HepG2 (cell line): ENCODE data around the gene VWCE. TPM values are rescaled to one million over a fixed set of nuclear protein-coding genes. Genes with fewer than 3 reads are reported as not detected.

ENCODE experiments used
- ARNTL ChIP-seq: sonication (generic); formaldehyde crosslinking; IDR thresholded peaks from 2 replicates; pipeline ENCODE4 v1.4.0; 2020; ENCODE audit warnings: mild to moderate bottlenecking, missing genetic modification reagents
- CBX2 ChIP-seq, 2 experiments: fragments of 200-600 bp in 1 of 2; sonication (generic); formaldehyde crosslinking in 1 of 2; IDR thresholded peaks; 2 replicates each; pipeline versions ENCODE4 v1.7.0 to v1.8.1; 2018 to 2022; ENCODE audit warnings: low read depth in 2 of 2, low read length in 1 of 2, mild to moderate bottlenecking in 1 of 2, missing genetic modification reagents in 1 of 2
- DNMT3B ChIP-seq: conservative IDR thresholded peaks from 2 replicates; pipeline ENCODE4 v1.6.1; 2016; ENCODE audit warnings: missing biosample characterization, control low read depth
- ESRRA ChIP-seq: sonication (generic); formaldehyde crosslinking; IDR thresholded peaks from 2 replicates; pipeline ENCODE4 v1.5.1; 2020; ENCODE audit warnings: mild to moderate bottlenecking, low read depth, missing genetic modification reagents
- FOXO1 ChIP-seq: sonication (generic); formaldehyde crosslinking; IDR thresholded peaks from 2 replicates; pipeline ENCODE4 v1.4.0; 2020; ENCODE audit warnings: missing genetic modification reagents
- LBX2 ChIP-seq: sonication (generic); formaldehyde crosslinking; IDR thresholded peaks from 2 replicates; pipeline ENCODE4 v1.5.0; 2020; ENCODE audit warnings: missing genetic modification reagents, mild to moderate bottlenecking, borderline replicate concordance
- MXD1 ChIP-seq: sonication (generic); formaldehyde crosslinking; IDR thresholded peaks from 2 replicates; pipeline ENCODE4 v1.4.0; 2020; ENCODE audit warnings: mild to moderate bottlenecking, missing genetic modification reagents
- RFXANK ChIP-seq: IDR thresholded peaks from 2 replicates; pipeline ENCODE4 v1.6.1; 2016
- RXRB ChIP-seq: IDR thresholded peaks from 2 replicates; pipeline ENCODE4 v1.6.1; 2016; ENCODE audit warnings: borderline replicate concordance, missing genetic modification reagents, missing compliant biosample characterization
- SIX4 ChIP-seq: sonication (generic); formaldehyde crosslinking; IDR thresholded peaks from 2 replicates; pipeline ENCODE4 v1.4.0; 2020; ENCODE audit warnings: missing genetic modification reagents
- SMARCE1 ChIP-seq: fragments of 450-650 bp; IDR thresholded peaks from 2 replicates; pipeline ENCODE4 v1.6.1; 2017; ENCODE audit warnings: borderline replicate concordance
- SPEN ChIP-seq: sonication (generic); formaldehyde crosslinking; IDR thresholded peaks from 2 replicates; pipeline ENCODE4 v1.5.1; 2020; ENCODE audit warnings: low read depth, mild to moderate bottlenecking, missing genetic modification reagents
- SRF ChIP-seq: IDR thresholded peaks from 2 replicates; pipeline ENCODE4 v1.6.1; 2011; ENCODE audit warnings: mild to moderate bottlenecking, low read depth, low read length, moderate library complexity
- TBX3 ChIP-seq: fragments of 450-650 bp; IDR thresholded peaks from 2 replicates; pipeline ENCODE4 v1.6.1; 2017; ENCODE audit warnings: antibody characterized with exemption, mild to moderate bottlenecking, inconsistent platforms, borderline replicate concordance
- ZFP62 ChIP-seq: sonication (generic); formaldehyde crosslinking; IDR thresholded peaks from 2 replicates; pipeline ENCODE4 v1.4.0; 2020; ENCODE audit warnings: missing genetic modification reagents
- ZKSCAN1 ChIP-seq: fragments of 150-350 bp; IDR thresholded peaks from 2 replicates; pipeline ENCODE4 v1.6.1; 2014; ENCODE audit warnings: low read length
- ZNF563 ChIP-seq: sonication (generic); formaldehyde crosslinking; IDR thresholded peaks from 2 replicates; pipeline ENCODE4 v1.8.0; 2022; ENCODE audit warnings: mild to moderate bottlenecking, moderate library complexity, missing genetic modification reagents
- ZNF574 ChIP-seq: sonication (generic); formaldehyde crosslinking; IDR thresholded peaks from 2 replicates; pipeline ENCODE4 v1.4.0; 2020; ENCODE audit warnings: missing genetic modification reagents
- ZNF589 ChIP-seq: sonication (generic); formaldehyde crosslinking; conservative IDR thresholded peaks from 2 replicates; pipeline ENCODE4 v1.8.0; 2022; ENCODE audit warnings: mild to moderate bottlenecking, moderate library complexity, missing genetic modification reagents
- polyA plus RNA-seq, 8 experiments: library from polyadenylated mRNA; depleted of rRNA in 3 of 8; stranded (reverse) in 7 of 8; unstranded in 1 of 8; fragments of >200 nt; fragmentation: Illumina TruSeq in 4 of 8; extraction: Trizol in 4 of 8; gene quantifications; 2 replicates each; pipeline versions ENCODE4 v1.2.1 to v1.2.3, GENCODE V29; 2011 to 2016; ENCODE audit warnings: low read depth in 4 of 8, missing spikeins in 1 of 8, mixed read lengths in 1 of 8; ENCODE audit not compliant: insufficient read depth in 1 of 8
- total RNA-seq, 5 experiments: library from RNA; depleted of rRNA; stranded (reverse); fragments of >200 nt; fragmentation: Illumina TruSeq; extraction: Trizol; gene quantifications; 2 replicates each; pipeline ENCODE4 v1.2.3, GENCODE V29; 2016; ENCODE audit warnings: low read depth in 1 of 5
- TF ChIP-seq, protein P1 (sequence below): fragments of 450-650 bp; IDR thresholded peaks from 2 replicates; pipeline ENCODE4 v1.6.1; 2017; ENCODE audit warnings: mild to moderate bottlenecking
- TF ChIP-seq, protein P2 (sequence below): sonication (generic); formaldehyde crosslinking; IDR thresholded peaks from 2 replicates; pipeline ENCODE4 v1.4.0; 2020; ENCODE audit warnings: mild to moderate bottlenecking, missing genetic modification reagents

VWCE gene
- total and polyA plus RNA-seq, 2 of the 13 experiments (the other 11 are each of a cell fraction or from before 2014, with no cell fraction given) = 27.6 to 58.3 TPM

DNA sequence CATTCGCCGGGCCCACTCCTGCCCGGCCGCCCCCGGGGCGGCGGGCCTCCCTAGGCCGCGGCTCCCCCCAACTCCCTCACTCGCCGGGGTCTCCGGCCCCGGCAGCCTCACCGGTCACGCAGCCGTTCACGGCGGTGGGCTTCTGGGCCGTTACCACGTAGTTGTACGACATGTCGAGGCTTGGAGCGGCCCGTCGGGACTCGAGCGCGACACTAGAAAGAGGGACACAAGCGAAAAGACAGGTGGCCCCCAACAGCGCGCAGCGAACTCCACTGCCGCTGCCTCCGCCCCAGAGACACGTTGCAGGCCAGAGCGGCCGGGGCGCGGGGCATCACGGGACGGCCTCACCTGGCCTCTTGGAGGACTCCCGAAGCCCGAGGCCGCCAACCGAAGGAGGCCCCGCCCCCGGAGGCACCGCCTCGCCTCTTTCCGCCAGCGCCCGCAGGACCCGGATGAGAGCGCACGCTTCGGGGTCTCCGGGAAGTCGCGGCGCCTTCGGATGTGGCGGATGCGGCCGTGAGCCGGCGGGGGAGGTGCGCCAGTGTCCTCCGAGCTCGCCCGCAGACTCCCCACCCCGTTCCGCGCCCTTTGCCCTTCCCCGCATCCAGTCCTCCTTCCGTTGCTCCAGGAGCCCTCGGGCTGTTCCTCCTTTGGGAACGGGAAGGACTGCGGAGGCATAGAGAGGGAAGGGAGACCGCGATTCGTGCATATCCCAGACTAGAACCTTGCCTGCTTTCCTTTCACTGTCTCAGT is 37.9 kb upstream of the VWCE start, which contains the start of the genes DDB1 and TKFC (continued):
- TF ChIP-seq ESRRA (CRISPR knock-in tag) = no peak
- TF ChIP-seq, protein P1, sequence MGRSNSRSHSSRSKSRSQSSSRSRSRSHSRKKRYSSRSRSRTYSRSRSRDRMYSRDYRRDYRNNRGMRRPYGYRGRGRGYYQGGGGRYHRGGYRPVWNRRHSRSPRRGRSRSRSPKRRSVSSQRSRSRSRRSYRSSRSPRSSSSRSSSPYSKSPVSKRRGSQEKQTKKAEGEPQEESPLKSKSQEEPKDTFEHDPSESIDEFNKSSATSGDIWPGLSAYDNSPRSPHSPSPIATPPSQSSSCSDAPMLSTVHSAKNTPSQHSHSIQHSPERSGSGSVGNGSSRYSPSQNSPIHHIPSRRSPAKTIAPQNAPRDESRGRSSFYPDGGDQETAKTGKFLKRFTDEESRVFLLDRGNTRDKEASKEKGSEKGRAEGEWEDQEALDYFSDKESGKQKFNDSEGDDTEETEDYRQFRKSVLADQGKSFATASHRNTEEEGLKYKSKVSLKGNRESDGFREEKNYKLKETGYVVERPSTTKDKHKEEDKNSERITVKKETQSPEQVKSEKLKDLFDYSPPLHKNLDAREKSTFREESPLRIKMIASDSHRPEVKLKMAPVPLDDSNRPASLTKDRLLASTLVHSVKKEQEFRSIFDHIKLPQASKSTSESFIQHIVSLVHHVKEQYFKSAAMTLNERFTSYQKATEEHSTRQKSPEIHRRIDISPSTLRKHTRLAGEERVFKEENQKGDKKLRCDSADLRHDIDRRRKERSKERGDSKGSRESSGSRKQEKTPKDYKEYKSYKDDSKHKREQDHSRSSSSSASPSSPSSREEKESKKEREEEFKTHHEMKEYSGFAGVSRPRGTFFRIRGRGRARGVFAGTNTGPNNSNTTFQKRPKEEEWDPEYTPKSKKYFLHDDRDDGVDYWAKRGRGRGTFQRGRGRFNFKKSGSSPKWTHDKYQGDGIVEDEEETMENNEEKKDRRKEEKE = no peak
- TF ChIP-seq SPEN (CRISPR knock-in tag) = peak; percentile 97
- TF ChIP-seq ZNF563 (CRISPR knock-in tag) = peak; percentile 86
- TF ChIP-seq ZKSCAN1 = no peak
- peak; percentile 51 for TF ChIP-seq FOXO1 (CRISPR knock-in tag)
- no peak for TF ChIP-seq ZFP62 (CRISPR knock-in tag)
- TF ChIP-seq SMARCE1 = no peak
- peak; percentile 59; the same call in 1 of the 2 replicates for TF ChIP-seq SIX4
- no peak; the same call in 1 of the 2 replicates for TF ChIP-seq DNMT3B (CRISPR knock-in tag)
- TF ChIP-seq ZNF574 (CRISPR knock-in tag) = peak; percentile 100
- TF ChIP-seq TBX3 = peak; percentile 32; the same call in 1 of the 2 replicates
- TF ChIP-seq, protein P2, sequence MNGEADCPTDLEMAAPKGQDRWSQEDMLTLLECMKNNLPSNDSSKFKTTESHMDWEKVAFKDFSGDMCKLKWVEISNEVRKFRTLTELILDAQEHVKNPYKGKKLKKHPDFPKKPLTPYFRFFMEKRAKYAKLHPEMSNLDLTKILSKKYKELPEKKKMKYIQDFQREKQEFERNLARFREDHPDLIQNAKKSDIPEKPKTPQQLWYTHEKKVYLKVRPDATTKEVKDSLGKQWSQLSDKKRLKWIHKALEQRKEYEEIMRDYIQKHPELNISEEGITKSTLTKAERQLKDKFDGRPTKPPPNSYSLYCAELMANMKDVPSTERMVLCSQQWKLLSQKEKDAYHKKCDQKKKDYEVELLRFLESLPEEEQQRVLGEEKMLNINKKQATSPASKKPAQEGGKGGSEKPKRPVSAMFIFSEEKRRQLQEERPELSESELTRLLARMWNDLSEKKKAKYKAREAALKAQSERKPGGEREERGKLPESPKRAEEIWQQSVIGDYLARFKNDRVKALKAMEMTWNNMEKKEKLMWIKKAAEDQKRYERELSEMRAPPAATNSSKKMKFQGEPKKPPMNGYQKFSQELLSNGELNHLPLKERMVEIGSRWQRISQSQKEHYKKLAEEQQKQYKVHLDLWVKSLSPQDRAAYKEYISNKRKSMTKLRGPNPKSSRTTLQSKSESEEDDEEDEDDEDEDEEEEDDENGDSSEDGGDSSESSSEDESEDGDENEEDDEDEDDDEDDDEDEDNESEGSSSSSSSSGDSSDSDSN (CRISPR knock-in tag) = peak; percentile 85
- no peak for TF ChIP-seq CBX2 (IDR thresholded peaks at IDR 0.05; ENCODE audit: low read depth, low read length)
- TF ChIP-seq CBX2 (CRISPR knock-in tag; IDR thresholded peaks at IDR 0.05; ENCODE audit: low read depth) = no peak
- TF ChIP-seq RFXANK (CRISPR knock-in tag) = no peak
- 0 out of 2 replicates have a peak, but pooled peaks have one; percentile 38 for TF ChIP-seq LBX2 (CRISPR knock-in tag)
- TF ChIP-seq ARNTL (CRISPR knock-in tag) = peak; percentile 60; the same call in 1 of the 2 replicates
- peak; percentile 68 for TF ChIP-seq RXRB
- no peak for TF ChIP-seq SRF
- TF ChIP-seq ZNF589 = peak; percentile 76; the same call in 1 of the 2 replicates
- TF ChIP-seq MXD1 = peak; percentile 86
